ENCODE results near the gene HGF.

- TF ChIP-seq ZGPAT (CRISPR knock-in tag; IDR thresholded peaks at IDR 0.05) (no peak), CBX5 (CRISPR knock-in tag; IDR thresholded peaks at IDR 0.05; ENCODE audit: borderline replicate concordance) (no peak), CTCF (CRISPR knock-in tag; IDR thresholded peaks at IDR 0.05) (no peak), KDM4B (CRISPR knock-in tag; IDR thresholded peaks at IDR 0.05) (no peak), ZNF280B (CRISPR knock-in tag; IDR thresholded peaks at IDR 0.05; ENCODE audit: borderline replicate concordance) (no peak), FOSL2 (CRISPR knock-in tag; IDR thresholded peaks at IDR 0.05) (no peak)
Measured at GRCh38 chr7:81665236-81665635, 104.6 kb downstream of the HGF start.

Measured in HepG2 (cell line).